Stimulated activated CD4-positive, alpha-beta T cell treated with anti-CD3 and anti-CD28 coated beads, Interleukin-2, amount 100 ng/mL, for 24 hours (primary cell): Measurements from ENCODE around the gene GPR87.
A peak's percentile ranks its signal among the peaks of the same experiment; 100 is the strongest.

ENCODE experiments used
- DNase-seq, 2 donors: peaks; one replicate each; pipeline ENCODE4 v3.0.0-alpha.2; 2020

Gene GPR87

GRCh38 chr3:151278230-151278629 is 38.4 kb downstream of the GPR87 start, which contains the start of gene P2RY14:
Gene P2RY14 (minus strand): TSS chr3:151278542. CDS start chr3:151214316, 64,226 bp downstream.
- no peak for DNase-seq

- DNase-seq, result no peak
Measured at GRCh38 chr3:151276687-151277042, 40.0 kb downstream of the GPR87 start.

GRCh38 chr3:151276038-151276686 is 40.5 kb downstream of the GPR87 start:
- DNase-seq, result no peak

GRCh38 chr3:151275091-151275490 is 41.5 kb downstream of the GPR87 start:
- no peak for DNase-seq

- DNase-seq, result no peak
Measured at GRCh38 chr3:151269631-151270030, 47.0 kb downstream of the GPR87 start.

- DNase-seq, result peak in 1 of 2 donors; percentile 31
Measured at GRCh38 chr3:151268267-151269235, 48.1 kb downstream of the GPR87 start.

- DNase-seq, result no peak
Measured at GRCh38 chr3:151267066-151267465, 49.6 kb downstream of the GPR87 start.

GRCh38 chr3:151265866-151266265 is 50.8 kb downstream of the GPR87 start:
- DNase-seq, result no peak

- no peak for DNase-seq
Measured at GRCh38 chr3:151265166-151265565, 51.5 kb downstream of the GPR87 start.

GRCh38 chr3:151264605-151265004 is 52.0 kb downstream of the GPR87 start:
- no peak for DNase-seq

- no peak for DNase-seq
Measured at GRCh38 chr3:151262871-151263525, 53.6 kb downstream of the GPR87 start.

GRCh38 chr3:151259664-151260063 is 57.0 kb downstream of the GPR87 start:
- DNase-seq, result no peak

- DNase-seq, result no peak
Measured at GRCh38 chr3:151256749-151257148, 59.9 kb downstream of the GPR87 start.

- DNase-seq, result no peak
Measured at GRCh38 chr3:151248772-151249337, 67.8 kb downstream of the GPR87 start.
